Lung (tissue), 12 donors: Measurements from ENCODE around the gene SEZ6L2. TPM values are rescaled to one million over a fixed set of nuclear protein-coding genes. Genes with fewer than 3 reads are reported as not detected.
A peak's percentile ranks its signal among the peaks of the same experiment; 100 is the strongest.

Source experiments
- ATAC-seq: fragments of 200-7000 bp; cut with Tn5 transposase; one replicate; pipeline ENCODE4 v1.9.1; 2020; ENCODE audit warnings: moderate number of reproducible peaks; ENCODE audit not compliant: insufficient read depth, low FRiP score
- DNase-seq, 3 donors: peaks; one replicate each; pipeline ENCODE4 v3.0.0-alpha.2; 2013 to 2017
- H3K27ac ChIP-seq, 2 donors: one replicate each; pipeline ENCODE4 v1.5.1; 2013; ENCODE audit warnings: mild to moderate bottlenecking in 2 of 2, moderate library complexity in 2 of 2, control low read depth in 1 of 2, inconsistent platforms in 1 of 2, low read depth in 1 of 2, low read length in 1 of 2
- H3K27me3 ChIP-seq, 3 donors: one replicate each; pipeline ENCODE4 v1.5.1; 2013; ENCODE audit warnings: low read length in 2 of 3; ENCODE audit not compliant: control insufficient read depth in 3 of 3, insufficient read depth in 3 of 3
- H3K36me3 ChIP-seq, 4 donors: one replicate each; pipeline ENCODE4 v1.5.1; 2013; ENCODE audit warnings: low read length in 4 of 4, mild to moderate bottlenecking in 1 of 4, moderate library complexity in 1 of 4; ENCODE audit not compliant: control insufficient read depth in 4 of 4, insufficient read depth in 4 of 4
- H3K4me1 ChIP-seq, 5 donors: one replicate each; pipeline ENCODE4 v1.5.1; 2013; ENCODE audit warnings: low read length in 5 of 5, mild to moderate bottlenecking in 2 of 5, moderate library complexity in 1 of 5; ENCODE audit not compliant: control insufficient read depth in 5 of 5, insufficient read depth in 5 of 5
- H3K4me3 ChIP-seq: one replicate; pipeline ENCODE4 v1.5.1; 2013; ENCODE audit warnings: mild to moderate bottlenecking, control low read depth, moderate library complexity
- H3K9ac ChIP-seq, 2 donors: one replicate each; pipeline ENCODE4 v1.5.1; 2013; ENCODE audit warnings: low read length in 2 of 2, control low read depth in 1 of 2; ENCODE audit not compliant: insufficient read depth in 1 of 2
- H3K9me3 ChIP-seq, 4 donors: one replicate each; pipeline ENCODE4 v1.5.1; 2013; ENCODE audit warnings: low read length in 3 of 4, mild to moderate bottlenecking in 1 of 4, moderate library complexity in 1 of 4; ENCODE audit not compliant: control insufficient read depth in 4 of 4, insufficient read depth in 3 of 4
- CTCF ChIP-seq: IDR thresholded peaks from 2 replicates; pipeline ENCODE4 v1.5.1; 2012; ENCODE audit warnings: mild to moderate bottlenecking; ENCODE audit errors: control extremely low read depth, extremely low read depth
- WGBS, 2 donors: extraction: QIAGEN DNeasy Blood & Tissue Kit; methylation state at CpG; one replicate each; pipeline ENCODE4 v1.1.7; 2013; 5-methylcytosine and 5-hydroxymethylcytosine counted together
- polyA plus RNA-seq, 2 donors: library from polyadenylated mRNA; stranded (reverse); fragments of 200-250 nt; gene quantifications; one replicate each; pipeline ENCODE4 v1.2.1, GENCODE V29; 2013
- total RNA-seq, 2 donors: library from RNA; depleted of rRNA in 1 of 2; stranded (reverse); fragments of >200 nt in 1 of 2; gene quantifications; one replicate each; pipeline ENCODE4 v1.2.1, GENCODE V29; 2014 to 2021
- donor health status: control.
- donor health status: control.
- donor health status: Bipolar disorder and iron deficiency.
- donor health status: healthy.
- donor health status: DM: yes; HTN: yes; CAD: no.

Gene SEZ6L2
- total and polyA plus RNA-seq, 4 donors: 4.6 to 19.2 (median 6.1) TPM

DNA sequence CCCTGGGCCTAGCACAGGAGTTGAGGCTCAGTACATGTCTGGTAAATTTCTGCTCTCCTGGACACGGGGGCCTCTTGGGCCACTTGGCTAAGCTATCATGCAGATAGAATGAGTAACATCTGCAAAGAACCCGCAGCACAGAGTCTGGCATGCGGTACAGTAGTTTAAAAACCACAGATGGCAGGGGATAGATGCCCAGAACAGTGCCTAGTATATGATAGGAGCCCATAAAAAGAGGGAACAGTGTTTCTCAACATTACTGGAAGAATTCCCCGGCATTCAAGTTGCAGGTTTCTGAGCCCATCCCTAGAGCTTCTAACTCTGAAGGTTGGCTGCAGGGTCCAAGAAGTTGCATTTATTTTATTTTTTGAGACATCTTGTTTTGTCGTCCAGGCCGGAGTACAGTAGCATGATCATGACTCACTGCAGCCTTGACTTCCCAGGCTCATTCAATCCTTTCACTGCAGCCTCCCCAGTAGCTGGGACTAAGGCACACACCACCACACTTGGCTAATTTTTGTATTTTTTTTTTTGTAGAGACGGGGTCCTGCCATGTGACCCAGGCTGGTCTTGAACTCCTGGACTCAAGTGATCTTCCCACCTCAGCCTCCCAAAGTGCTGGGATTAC lies 42.1 kb downstream of the SEZ6L2 start:
- Histone ChIP-seq H3K4me1 (peaks cover 0 to 8% (median 2%) of the 10 kb centered on the region in 5 donors), H3K27me3 (no peaks in the 10 kb centered on the region), H3K9me3 (no peaks in the 10 kb centered on the region), H3K9ac (no peak overlapping the region), H3K4me3 (no peak overlapping the region), H3K27ac (no peak overlapping the region), H3K36me3 (peaks cover 0 to 20% (median 14%) of the 10 kb centered on the region in 4 donors)
- ATAC-seq: no peak
- no peak for TF ChIP-seq CTCF
- 85 to 92% methylated on average over 7 of the region's 7 CpGs for WGBS, 2 donors
- DNase-seq: no peak

DNA sequence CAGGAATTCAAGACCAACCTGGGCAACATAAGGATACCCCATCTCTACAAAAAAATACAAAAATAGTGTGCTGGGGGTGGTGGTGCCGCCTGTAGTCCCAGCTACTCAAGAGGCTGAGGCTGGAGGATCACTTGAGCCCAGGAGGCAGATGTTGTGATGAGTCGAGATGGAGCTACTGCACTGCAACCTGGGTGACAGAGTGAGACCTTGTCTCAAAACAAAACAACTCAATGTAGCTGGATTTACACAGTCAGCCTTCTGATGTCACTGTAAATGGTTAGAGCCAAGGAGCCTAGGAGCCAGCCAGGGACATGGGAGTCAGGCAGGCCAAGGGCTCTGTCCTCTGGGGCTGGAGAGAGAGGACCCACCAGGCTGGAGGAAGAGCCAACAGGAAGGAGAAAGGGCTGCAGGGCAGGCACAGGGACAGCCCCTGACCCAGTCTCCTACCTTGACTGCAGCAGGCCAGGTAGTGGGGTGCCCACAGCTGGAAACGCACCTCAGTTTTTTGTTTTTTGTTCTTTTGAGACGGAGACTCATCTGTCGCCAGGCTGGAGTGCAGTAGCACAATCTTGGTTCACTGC lies 44.7 kb downstream of the SEZ6L2 start:
- Histone ChIP-seq H3K27me3 (no peaks in the 10 kb centered on the region), H3K36me3 (peaks cover 0 to 10% (median 4%) of the 10 kb centered on the region in 4 donors), H3K27ac (no peak overlapping the region), H3K4me1 (peaks cover 0 to 3% (median 0%) of the 10 kb centered on the region in 5 donors), H3K4me3 (no peak overlapping the region), H3K9me3 (no peaks in the 10 kb centered on the region), H3K9ac (no peak overlapping the region)
- TF ChIP-seq CTCF: no peak
- no peak for DNase-seq
- ATAC-seq: no peak
- 87 to 91% methylated on average over 5 of the region's 5 CpGs for WGBS, 2 donors

DNA sequence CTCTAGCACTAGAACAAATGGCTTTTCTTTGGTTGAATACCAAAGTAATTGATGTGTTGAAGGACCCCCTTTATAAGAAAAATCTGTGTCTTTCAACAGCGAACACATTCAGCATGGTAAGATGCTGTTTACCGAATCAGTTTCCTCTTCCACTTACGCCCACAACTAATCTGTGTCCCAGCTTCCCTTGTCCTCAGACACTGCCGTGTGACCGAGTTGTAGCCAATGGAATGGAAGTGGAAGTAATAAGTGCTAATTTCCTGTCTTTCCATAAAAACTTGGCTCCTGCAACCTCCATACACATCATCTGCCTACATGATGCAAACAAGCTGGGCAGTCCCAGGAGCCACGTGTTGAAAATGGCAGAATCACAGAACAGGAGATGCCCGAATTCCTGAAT lies 46.7 kb downstream of the SEZ6L2 start:
- Histone ChIP-seq H3K36me3 (peaks cover 0 to 7% (median 0%) of the 10 kb centered on the region in 4 donors), H3K4me3 (no peak overlapping the region), H3K27me3 (no peaks in the 10 kb centered on the region), H3K9ac (no peak overlapping the region), H3K4me1 (peaks cover 0 to 3% (median 0%) of the 10 kb centered on the region in 5 donors), H3K27ac (peak overlapping the region in 1 of 2 donors; percentile 34), H3K9me3 (no peaks in the 10 kb centered on the region)
- DNase-seq (peak; percentile 59 to 82 (median 76)), ATAC-seq (no peak)
- 46 to 54% methylated on average over 7 of the region's 7 CpGs for WGBS, 2 donors
- TF ChIP-seq CTCF: no peak
